HG02798 (cell line): ENCODE measurements around the gene NALCN.

Experiments
- ATAC-seq: cut with Tn5 transposase; IDR thresholded peaks from one replicate; pipeline ENCODE4 v1.9.1; 2021; ENCODE audit warnings: mild to moderate bottlenecking; ENCODE audit not compliant: unreplicated experiment, poor library complexity

The NALCN gene

DNA sequence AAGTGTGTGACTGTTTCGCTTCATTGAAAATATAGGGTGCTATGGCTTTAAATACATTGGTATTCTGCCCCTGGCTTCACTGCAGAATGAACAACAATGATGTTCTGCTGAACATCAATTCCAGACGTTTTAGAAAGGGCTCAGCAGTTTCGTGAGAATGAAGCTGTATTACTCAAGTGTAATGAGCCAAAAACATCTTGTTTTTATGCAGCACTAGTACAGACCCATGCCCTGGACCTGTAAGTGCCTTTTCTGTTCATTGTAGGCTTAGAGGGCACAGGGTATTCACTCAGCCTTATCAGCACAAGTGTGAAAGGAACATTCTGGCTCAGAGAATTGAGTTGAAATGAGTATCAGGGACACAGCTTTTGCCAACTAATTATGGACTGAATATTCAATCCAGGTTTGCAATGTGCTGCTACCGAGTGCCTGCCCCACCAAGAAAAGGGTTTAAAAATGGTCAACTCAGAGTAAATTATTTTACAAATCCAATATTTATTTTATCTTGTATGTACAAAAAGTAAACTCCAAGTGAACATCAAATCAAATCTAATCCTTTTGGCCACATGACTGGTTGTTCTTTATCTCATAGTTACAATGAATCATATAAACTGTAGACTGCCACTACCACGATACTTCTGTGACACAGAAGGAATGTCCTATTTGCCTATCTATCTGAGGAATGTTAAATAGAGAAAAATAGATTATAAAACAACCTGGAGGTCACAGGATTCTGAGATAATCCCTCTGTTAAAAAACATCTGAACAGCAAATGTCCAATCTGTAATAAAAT lies 362.8 kb downstream of the NALCN start:
- no peak for ATAC-seq

GRCh38 chr13:101049166-101049850 lies 367.0 kb downstream of the NALCN start:
- no peak for ATAC-seq

- no peak for ATAC-seq
Observed at GRCh38 chr13:101036546-101036945, 379.8 kb downstream of the NALCN start.

GRCh38 chr13:101035119-101035620 lies 381.1 kb downstream of the NALCN start:
- no peak for ATAC-seq

DNA sequence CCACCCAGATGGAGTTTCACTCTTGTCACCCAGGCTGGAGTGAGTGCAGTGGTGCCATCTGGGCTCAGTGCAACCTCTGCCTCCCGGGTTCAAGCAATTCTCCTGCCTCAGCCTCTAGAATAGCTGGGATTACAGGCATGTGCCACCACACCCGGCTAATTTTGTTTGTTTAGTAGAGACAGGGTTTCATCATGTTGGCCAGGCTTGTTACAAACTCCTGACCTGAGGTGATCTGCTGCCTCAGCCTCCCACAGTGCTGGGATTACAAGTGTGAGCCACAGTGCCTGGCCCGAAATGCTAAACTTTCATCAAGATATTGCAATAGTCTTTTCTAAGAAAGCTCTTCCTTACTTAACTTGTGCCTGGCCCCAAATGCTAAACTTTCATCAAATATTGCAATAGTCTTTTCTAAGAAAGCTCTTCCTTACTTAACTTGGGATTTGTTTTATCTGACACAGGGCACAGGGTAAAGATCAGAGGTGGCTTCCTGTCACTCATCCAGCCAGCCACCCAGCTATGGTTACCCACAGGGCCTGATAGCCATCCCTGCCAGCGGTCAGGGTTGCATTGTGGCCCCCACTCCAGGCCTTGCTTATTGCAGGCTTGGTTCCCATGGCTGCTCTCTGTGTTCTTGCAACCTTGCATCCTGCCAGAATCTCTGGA lies 389.4 kb downstream of the NALCN start:
- ATAC-seq: no peak

DNA sequence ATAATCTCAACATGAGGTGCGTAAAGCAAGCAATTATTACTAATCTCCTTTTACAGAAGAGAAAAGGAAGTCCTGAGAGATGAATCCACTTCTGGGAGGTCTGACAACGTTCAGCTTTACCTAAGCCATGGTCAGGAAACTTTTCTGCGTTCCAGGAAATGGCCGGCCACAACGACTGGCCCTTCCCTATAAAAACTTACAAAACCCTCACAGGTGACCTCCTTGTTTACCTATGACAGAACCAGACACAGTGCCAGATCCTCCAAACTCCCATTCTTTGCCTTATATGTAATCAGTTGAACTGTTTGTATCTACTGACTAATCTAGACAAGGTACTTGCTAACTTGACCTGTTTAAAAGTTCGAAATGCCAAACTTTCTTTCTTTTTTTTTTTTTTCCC lies 390.0 kb downstream of the NALCN start:
- ATAC-seq: no peak

GRCh38 chr13:101025925-101026324 lies 390.4 kb downstream of the NALCN start:
- no peak for ATAC-seq

DNA sequence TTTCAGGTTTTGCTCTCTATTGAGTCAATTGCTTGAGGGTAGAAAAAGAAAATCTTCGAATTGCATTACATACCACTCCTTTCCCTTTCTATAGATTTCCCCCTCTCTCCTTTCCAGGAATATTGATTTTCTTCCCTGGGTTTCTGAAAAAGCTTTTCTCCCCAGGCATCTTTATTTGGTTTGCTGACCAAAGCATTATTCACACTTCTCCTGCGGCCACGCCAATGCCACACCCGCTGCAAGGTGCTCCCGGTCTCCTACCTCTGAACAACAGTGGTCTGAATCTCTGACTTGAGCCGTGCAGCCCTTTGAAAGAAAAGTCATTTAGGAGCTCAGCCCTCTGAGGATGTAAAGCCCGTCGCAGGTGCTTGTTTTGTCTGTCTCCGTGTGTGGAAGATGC lies 390.8 kb downstream of the NALCN start:
- no peak for ATAC-seq

- no peak for ATAC-seq
Observed at GRCh38 chr13:101019126-101019525, 397.2 kb downstream of the NALCN start.

DNA sequence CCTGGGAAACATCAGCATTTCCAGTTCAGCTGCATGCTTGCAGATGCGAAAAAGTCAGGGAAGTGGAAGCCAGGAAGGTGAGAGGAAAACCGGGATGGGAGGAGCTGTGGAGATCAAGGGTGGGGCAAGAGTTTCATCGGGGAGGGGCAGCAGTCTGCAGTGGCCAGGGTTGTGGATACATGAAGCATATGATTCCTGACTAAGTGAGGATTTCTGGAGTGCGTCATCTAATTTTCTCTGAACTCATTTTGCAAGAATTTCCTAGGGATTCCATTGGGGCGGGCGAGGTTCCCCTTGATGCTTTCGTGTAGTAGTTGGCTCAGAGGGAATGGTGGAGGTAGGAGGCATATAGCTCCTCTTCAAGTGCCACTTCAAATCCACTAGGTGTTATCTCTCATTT lies 397.6 kb downstream of the NALCN start:
- no peak for ATAC-seq

- ATAC-seq: no peak
Observed at GRCh38 chr13:101017123-101017872, 399.0 kb downstream of the NALCN start.

DNA sequence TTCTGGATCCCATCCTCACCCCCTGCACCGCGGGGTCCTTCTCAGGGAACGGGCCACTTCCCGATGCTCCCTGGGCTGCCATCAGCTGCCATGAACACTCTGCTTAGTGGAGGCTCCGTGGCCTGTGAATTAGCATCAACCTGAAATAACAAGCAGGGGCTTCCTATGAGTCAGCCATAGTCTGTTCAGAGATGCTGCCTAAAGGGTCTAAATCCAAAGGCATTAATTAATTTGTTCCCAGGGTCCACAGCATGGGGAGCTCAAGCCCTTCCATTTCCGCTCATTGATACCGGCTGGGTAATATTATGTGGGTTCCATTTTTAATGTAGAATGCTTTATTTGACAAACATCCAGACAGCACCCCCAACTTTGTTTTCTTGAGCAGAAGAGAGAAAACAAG lies 399.8 kb downstream of the NALCN start:
- no peak for ATAC-seq

DNA sequence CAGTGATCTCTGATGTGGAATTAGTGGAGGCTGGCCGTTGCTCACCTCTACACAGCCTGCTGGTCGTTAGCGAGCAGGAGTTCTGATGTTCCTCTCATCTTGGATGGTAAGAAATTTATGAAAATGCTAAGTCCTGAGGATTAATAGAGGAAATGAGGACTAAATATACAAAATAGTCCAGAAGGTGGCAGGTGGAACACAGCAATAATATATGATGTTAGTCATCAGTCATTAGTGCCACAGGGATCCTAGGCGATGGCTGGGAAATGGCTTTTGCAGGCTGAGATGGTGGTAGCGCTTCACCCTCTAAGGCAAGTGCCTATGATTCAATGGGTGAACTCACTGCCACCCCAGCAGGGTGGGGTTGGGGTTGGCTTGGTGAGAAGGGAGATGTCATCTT lies 403.1 kb downstream of the NALCN start:
- no peak for ATAC-seq

GRCh38 chr13:101010100-101010499 lies 406.2 kb downstream of the NALCN start:
- ATAC-seq: no peak

DNA sequence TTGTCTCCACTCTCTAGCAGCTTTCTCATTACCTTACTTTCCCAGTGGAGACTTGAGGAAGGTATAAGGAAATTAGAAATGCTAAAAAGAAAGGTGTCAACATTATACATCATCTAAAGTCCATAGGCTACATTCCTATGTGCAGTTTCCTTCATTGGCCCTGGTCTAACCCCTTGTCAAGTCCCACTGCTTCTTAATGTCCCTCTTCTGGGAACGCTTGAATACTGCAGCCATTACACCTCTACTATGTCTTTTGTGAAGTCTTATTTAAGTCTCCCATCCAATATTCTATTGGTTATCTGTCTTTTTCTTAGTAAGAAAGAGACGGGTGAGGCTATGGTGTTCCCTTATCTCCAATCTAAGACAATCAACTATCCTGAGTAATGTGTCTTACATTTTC lies 409.1 kb downstream of the NALCN start:
- ATAC-seq: no peak
